22Rv1 (cell line): Measurements from ENCODE around the gene ALKBH1.

ENCODE experiments used
- ZFX ChIP-seq: fragments of 450-650 bp; IDR thresholded peaks from 2 replicates; pipeline ENCODE4 v1.6.1; 2017; ENCODE audit warnings: antibody characterized with exemption, borderline replicate concordance
- TF ChIP-seq, protein P1 (sequence below): fragments of 450-650 bp; IDR thresholded peaks from 2 replicates; pipeline ENCODE4 v1.5.1; 2017; ENCODE audit warnings: mild to moderate bottlenecking

DNA sequence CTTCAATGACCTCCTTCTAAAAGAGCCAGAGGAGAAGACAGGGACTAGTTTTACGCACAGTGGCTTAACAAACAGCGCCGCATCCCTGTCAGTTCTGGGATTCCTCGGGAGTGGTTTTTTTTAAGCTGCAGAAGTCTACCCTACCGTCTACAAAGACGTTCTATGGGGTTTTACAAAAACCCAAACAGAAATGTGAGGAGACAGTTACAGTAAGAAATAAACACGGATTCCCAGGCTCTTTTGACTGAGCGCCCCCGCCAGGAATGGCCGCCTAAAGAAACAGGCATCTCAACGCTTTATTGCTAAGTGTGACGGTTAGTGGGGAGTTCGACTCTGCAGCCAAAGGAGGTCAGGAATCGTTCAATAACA, 484 bp downstream of the ALKBH1 start:
- TF ChIP-seq, protein P1, sequence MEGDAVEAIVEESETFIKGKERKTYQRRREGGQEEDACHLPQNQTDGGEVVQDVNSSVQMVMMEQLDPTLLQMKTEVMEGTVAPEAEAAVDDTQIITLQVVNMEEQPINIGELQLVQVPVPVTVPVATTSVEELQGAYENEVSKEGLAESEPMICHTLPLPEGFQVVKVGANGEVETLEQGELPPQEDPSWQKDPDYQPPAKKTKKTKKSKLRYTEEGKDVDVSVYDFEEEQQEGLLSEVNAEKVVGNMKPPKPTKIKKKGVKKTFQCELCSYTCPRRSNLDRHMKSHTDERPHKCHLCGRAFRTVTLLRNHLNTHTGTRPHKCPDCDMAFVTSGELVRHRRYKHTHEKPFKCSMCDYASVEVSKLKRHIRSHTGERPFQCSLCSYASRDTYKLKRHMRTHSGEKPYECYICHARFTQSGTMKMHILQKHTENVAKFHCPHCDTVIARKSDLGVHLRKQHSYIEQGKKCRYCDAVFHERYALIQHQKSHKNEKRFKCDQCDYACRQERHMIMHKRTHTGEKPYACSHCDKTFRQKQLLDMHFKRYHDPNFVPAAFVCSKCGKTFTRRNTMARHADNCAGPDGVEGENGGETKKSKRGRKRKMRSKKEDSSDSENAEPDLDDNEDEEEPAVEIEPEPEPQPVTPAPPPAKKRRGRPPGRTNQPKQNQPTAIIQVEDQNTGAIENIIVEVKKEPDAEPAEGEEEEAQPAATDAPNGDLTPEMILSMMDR, result peak; percentile 77
- no peak for TF ChIP-seq ZFX
